OCI-LY1 (cell line): ENCODE measurements around the gene MYLK4.

ENCODE experiments used
- H2AFZ ChIP-seq: fragments of 200-600 bp; sonication (generic), shearing (Covaris generic); 2 replicates; pipeline ENCODE4 v1.6.0; 2014; ENCODE audit warnings: antibody characterized with exemption, mild to moderate bottlenecking, low read length
- H3F3A ChIP-seq: fragments of 200-600 bp; sonication (generic), shearing (Covaris generic); 2 replicates; pipeline ENCODE4 v1.6.0; 2014; ENCODE audit warnings: mild to moderate bottlenecking, antibody characterized with exemption, low read length, moderate library complexity; ENCODE audit not compliant: insufficient read depth
- H3K27ac ChIP-seq: fragments of 200-600 bp; sonication (generic); 2 replicates; pipeline ENCODE4 v1.5.1; 2014; ENCODE audit warnings: low read length, mixed run types, mild to moderate bottlenecking, low read depth; ENCODE audit not compliant: poor library complexity, severe bottlenecking
- H3K27me3 ChIP-seq: fragments of 200-600 bp; sonication (generic); 2 replicates; pipeline ENCODE4 v1.6.0; 2014; ENCODE audit warnings: antibody characterized with exemption, mild to moderate bottlenecking, low read length, moderate library complexity; ENCODE audit not compliant: insufficient read depth
- H3K36me3 ChIP-seq: fragments of 200-600 bp; sonication (generic); 2 replicates; pipeline ENCODE4 v1.6.1; 2014; ENCODE audit warnings: mild to moderate bottlenecking, antibody characterized with exemption, low read length, moderate library complexity, mixed read lengths; ENCODE audit not compliant: insufficient read depth
- H3K4me1 ChIP-seq: fragments of 200-600 bp; sonication (generic); 2 replicates; pipeline ENCODE4 v1.5.1; 2014; ENCODE audit warnings: mild to moderate bottlenecking, low read length, moderate library complexity; ENCODE audit not compliant: insufficient read depth, severe bottlenecking
- H3K4me2 ChIP-seq: fragments of 200-600 bp; sonication (generic), shearing (Covaris generic); 2 replicates; pipeline ENCODE4 v1.6.1; 2014; ENCODE audit warnings: low read length
- H3K4me3 ChIP-seq: fragments of 200-600 bp; sonication (generic); 2 replicates; pipeline ENCODE4 v1.5.1; 2014; ENCODE audit warnings: low read length, low read depth, mild to moderate bottlenecking, mixed read lengths; ENCODE audit not compliant: poor library complexity, severe bottlenecking
- H3K79me2 ChIP-seq: fragments of 200-600 bp; shearing (Covaris generic); 2 replicates; pipeline ENCODE4 v1.6.1; 2016; ENCODE audit warnings: mixed run types, low read length, mixed read lengths; ENCODE audit not compliant: insufficient read depth
- H3K9ac ChIP-seq: fragments of 200-600 bp; sonication (generic), shearing (Covaris generic); 2 replicates; pipeline ENCODE4 v1.6.1; 2014; ENCODE audit warnings: mild to moderate bottlenecking, low read length, mixed read lengths
- H3K9me2 ChIP-seq: fragments of 200-600 bp; sonication (generic), shearing (Covaris generic); 2 replicates; pipeline ENCODE4 v1.6.1; 2014; ENCODE audit warnings: low read depth, mild to moderate bottlenecking, low read length, mixed read lengths
- H3K9me3 ChIP-seq: fragments of 200-600 bp; shearing (Covaris generic); 2 replicates; pipeline ENCODE4 v1.6.1; 2014; ENCODE audit warnings: low read length, mixed read lengths
- H4K20me1 ChIP-seq: fragments of 200-600 bp; sonication (generic), shearing (Covaris generic); 2 replicates; pipeline ENCODE4 v1.6.0; 2016; ENCODE audit warnings: mild to moderate bottlenecking, low read length; ENCODE audit not compliant: insufficient read depth
- CTCF ChIP-seq: fragments of 200-600 bp; sonication (generic), shearing (Covaris generic); IDR thresholded peaks from 2 replicates; pipeline ENCODE4 v1.5.1; 2017; ENCODE audit warnings: mild to moderate bottlenecking, antibody characterized with exemption, low read length, moderate library complexity, mixed read lengths
- EZH2 ChIP-seq: fragments of 200-600 bp; sonication (generic), shearing (Covaris generic); IDR thresholded peaks from 2 replicates; pipeline ENCODE4 v1.8.0; 2017; ENCODE audit warnings: borderline replicate concordance, mixed run types, mild to moderate bottlenecking, antibody characterized with exemption, low read length, moderate library complexity, mixed read lengths

The MYLK4 gene

DNA sequence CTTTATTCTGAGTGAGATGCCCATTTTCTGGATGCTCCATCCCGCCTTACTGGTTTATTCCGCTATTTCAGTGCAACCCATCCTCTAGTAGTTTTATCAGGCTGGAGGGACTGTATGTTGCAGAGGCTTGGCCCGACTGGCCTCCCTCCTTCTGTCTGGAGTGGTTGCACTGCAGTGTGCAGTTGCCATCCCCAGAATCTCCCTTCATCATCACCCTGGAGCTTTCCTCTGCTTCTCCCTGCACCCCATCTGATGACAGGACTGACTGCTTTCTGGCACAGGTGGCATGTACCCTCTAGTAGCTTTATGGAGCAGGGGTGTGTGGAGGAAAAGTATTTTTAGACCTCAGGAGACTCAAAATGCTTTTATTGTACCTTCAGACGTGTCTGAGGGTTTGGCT, 35.5 kb upstream of the MYLK4 start:
- H4K20me1 ChIP-seq: no peaks in the 10 kb centered on the region
- H3K9me3 ChIP-seq: no peaks in the 10 kb centered on the region
- H3K4me3 ChIP-seq: no peak overlapping the region
- H3K9me2 ChIP-seq: no peaks in the 10 kb centered on the region
- no peaks in the 10 kb centered on the region for H3K27me3 ChIP-seq
- no peak overlapping the region for H3K9ac ChIP-seq
- peaks cover under 1% of the 10 kb centered on the region for H3K4me1 ChIP-seq
- H3K79me2 ChIP-seq: no peaks in the 10 kb centered on the region
- TF ChIP-seq CTCF: no peak
- no peak for TF ChIP-seq EZH2
- H3K27ac ChIP-seq: no peak overlapping the region
- H3K36me3 ChIP-seq: peaks cover 46% of the 10 kb centered on the region; the same call in 1 of the 2 replicates
- no peaks in the 10 kb centered on the region for H3F3A ChIP-seq
- H2AFZ ChIP-seq: no peak overlapping the region
- H3K4me2 ChIP-seq: no peak overlapping the region

GRCh38 chr6:2784930-2785329, 34.2 kb upstream of the MYLK4 start:
- no peaks in the 10 kb centered on the region for H3F3A ChIP-seq
- TF ChIP-seq EZH2: no peak
- H3K4me1 ChIP-seq: no peaks in the 10 kb centered on the region
- no peaks in the 10 kb centered on the region for H3K9me2 ChIP-seq
- no peak overlapping the region for H3K27ac ChIP-seq
- H4K20me1 ChIP-seq: no peaks in the 10 kb centered on the region
- H3K4me3 ChIP-seq: no peak overlapping the region
- H3K9ac ChIP-seq: no peak overlapping the region
- no peaks in the 10 kb centered on the region for H3K27me3 ChIP-seq
- no peaks in the 10 kb centered on the region for H3K9me3 ChIP-seq
- no peak overlapping the region for H3K4me2 ChIP-seq
- H3K79me2 ChIP-seq: no peaks in the 10 kb centered on the region
- peaks cover 59% of the 10 kb centered on the region; the same call in 1 of the 2 replicates for H3K36me3 ChIP-seq
- H2AFZ ChIP-seq: no peak overlapping the region

DNA sequence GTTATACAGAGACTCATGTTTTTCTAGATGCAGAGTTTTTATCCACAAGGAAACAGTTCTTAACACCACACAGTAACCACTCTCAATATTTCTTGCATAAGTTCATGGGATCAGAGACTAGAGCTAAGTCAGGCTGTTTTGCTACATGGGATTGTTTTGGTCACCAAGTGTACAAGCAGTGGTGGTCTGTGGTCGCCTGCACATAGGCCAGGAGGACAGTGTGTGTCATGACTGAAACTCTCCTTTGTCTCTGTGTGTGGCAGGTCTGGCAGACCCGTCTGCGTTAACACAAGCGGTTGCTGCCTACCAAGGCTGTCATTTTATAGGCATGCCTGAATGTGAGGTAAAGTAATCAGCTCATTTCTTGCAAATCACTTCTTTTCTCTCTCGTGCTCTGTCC, 33.3 kb upstream of the MYLK4 start:
- Histone ChIP-seq H3K9me2 (no peaks in the 10 kb centered on the region), H3K9me3 (no peaks in the 10 kb centered on the region), H3K4me2 (no peak overlapping the region), H3F3A (no peaks in the 10 kb centered on the region), H3K4me3 (no peak overlapping the region), H3K79me2 (no peaks in the 10 kb centered on the region), H4K20me1 (no peaks in the 10 kb centered on the region), H3K27ac (no peak overlapping the region), H3K36me3 (peaks cover 68% of the 10 kb centered on the region), H2AFZ (no peak overlapping the region), H3K4me1 (no peaks in the 10 kb centered on the region), H3K9ac (no peak overlapping the region), H3K27me3 (no peaks in the 10 kb centered on the region)
- TF ChIP-seq CTCF: no peak
- no peak for TF ChIP-seq EZH2

- Histone ChIP-seq H3K9me2 (no peaks in the 10 kb centered on the region), H3K4me2 (no peak overlapping the region), H3K4me3 (no peak overlapping the region), H3K79me2 (no peaks in the 10 kb centered on the region), H3K9ac (no peak overlapping the region), H3K4me1 (no peaks in the 10 kb centered on the region), H4K20me1 (no peaks in the 10 kb centered on the region), H3K27ac (no peak overlapping the region), H3F3A (no peaks in the 10 kb centered on the region), H2AFZ (no peak overlapping the region), H3K27me3 (no peaks in the 10 kb centered on the region), H3K36me3 (peaks cover 75% of the 10 kb centered on the region), H3K9me3 (no peaks in the 10 kb centered on the region)
- TF ChIP-seq EZH2: no peak
- TF ChIP-seq CTCF: no peak
These were observed 32.7 kb upstream of the MYLK4 start for GRCh38 chr6:2783188-2783963.
